ENCODE measurements around the gene TACC2. TPM values are rescaled to one million over a fixed set of nuclear protein-coding genes. Genes with fewer than 3 reads are reported as not detected.

The TACC2 gene
- total RNA-seq, 1 donor from 2014 or later: 56.6 TPM

- no peak overlapping the region for H3K4me3 Mint-ChIP-seq (ENCODE audit: unreplicated experiment)
- DNase-seq (ENCODE audit: low spot score): no peak
- no peaks in the 10 kb centered on the region for H3K27me3 Mint-ChIP-seq (ENCODE audit: low read depth)
- H3K27ac Mint-ChIP-seq (ENCODE audit: unreplicated experiment): no peak overlapping the region
- no peaks in the 10 kb centered on the region for H3K9me3 Mint-ChIP-seq (ENCODE audit: low read depth)
- no peak for TF ChIP-seq CTCF (IDR thresholded peaks at IDR 0.05)
- peaks cover 6% of the 10 kb centered on the region for H3K36me3 Mint-ChIP-seq (ENCODE audit: low read depth)
- peaks cover 15% of the 10 kb centered on the region for H3K4me1 Mint-ChIP-seq (ENCODE audit: low read depth)
Measured at GRCh38 chr10:122191936-122192541, 203.1 kb downstream of the TACC2 start.

DNA sequence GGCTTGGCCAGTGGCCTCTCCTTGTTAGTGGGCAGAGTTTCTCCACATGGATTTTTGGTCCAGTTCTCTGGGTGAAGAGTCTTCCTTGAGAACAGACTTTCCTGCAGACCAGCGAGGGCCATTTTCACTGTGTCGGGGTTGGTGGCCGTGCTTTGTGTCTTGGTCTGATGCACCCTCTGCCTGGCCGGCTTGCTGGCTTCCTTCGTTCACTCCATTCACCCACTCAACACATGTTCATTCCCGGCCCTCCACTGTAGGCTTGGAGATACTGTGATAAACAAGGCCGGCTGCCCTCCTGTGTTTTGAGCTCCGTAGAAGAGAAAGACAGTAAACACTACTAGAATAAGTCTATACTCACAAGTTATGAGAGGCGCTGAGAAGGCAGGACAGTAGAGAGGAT, 205.3 kb downstream of the TACC2 start:
- no peak for TF ChIP-seq CTCF (IDR thresholded peaks at IDR 0.05)
- Mint-ChIP-seq H3K4me1 (ENCODE audit: low read depth) (peaks cover 9% of the 10 kb centered on the region), H3K27ac (ENCODE audit: unreplicated experiment) (no peak overlapping the region), H3K36me3 (ENCODE audit: low read depth) (peaks cover 8% of the 10 kb centered on the region), H3K27me3 (ENCODE audit: low read depth) (no peaks in the 10 kb centered on the region), H3K4me3 (ENCODE audit: unreplicated experiment) (no peak overlapping the region), H3K9me3 (ENCODE audit: low read depth) (no peaks in the 10 kb centered on the region)
- no peak for DNase-seq (ENCODE audit: low spot score)

DNA sequence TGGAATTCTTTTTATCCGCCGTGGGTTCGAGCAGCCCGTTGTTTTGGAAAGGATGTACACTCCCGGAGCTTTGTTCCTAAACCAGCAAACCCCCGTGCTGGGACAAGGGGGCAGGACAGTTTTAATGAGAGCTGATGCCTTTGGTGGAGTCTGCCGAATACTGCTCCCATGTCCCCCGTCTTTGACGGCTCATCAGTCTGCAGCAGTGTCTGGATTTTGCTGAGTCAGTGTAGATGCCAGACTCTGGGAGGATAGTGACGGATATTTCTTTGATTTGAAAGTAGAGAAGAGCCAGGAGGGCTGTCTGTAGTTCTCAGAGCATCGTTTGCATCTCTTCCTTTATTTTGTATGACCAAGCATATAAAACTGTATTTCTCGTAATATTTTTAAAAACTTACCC, 207.3 kb downstream of the TACC2 start:
- Mint-ChIP-seq H3K4me3 (ENCODE audit: unreplicated experiment) (no peak overlapping the region), H3K27me3 (ENCODE audit: low read depth) (no peaks in the 10 kb centered on the region), H3K36me3 (ENCODE audit: low read depth) (peaks cover 14% of the 10 kb centered on the region), H3K9me3 (ENCODE audit: low read depth) (no peaks in the 10 kb centered on the region), H3K27ac (ENCODE audit: unreplicated experiment) (peak overlapping the region; percentile 51), H3K4me1 (ENCODE audit: low read depth) (peaks cover 9% of the 10 kb centered on the region)
- DNase-seq (ENCODE audit: low spot score): no peak
- no peak for TF ChIP-seq CTCF (IDR thresholded peaks at IDR 0.05)

DNA sequence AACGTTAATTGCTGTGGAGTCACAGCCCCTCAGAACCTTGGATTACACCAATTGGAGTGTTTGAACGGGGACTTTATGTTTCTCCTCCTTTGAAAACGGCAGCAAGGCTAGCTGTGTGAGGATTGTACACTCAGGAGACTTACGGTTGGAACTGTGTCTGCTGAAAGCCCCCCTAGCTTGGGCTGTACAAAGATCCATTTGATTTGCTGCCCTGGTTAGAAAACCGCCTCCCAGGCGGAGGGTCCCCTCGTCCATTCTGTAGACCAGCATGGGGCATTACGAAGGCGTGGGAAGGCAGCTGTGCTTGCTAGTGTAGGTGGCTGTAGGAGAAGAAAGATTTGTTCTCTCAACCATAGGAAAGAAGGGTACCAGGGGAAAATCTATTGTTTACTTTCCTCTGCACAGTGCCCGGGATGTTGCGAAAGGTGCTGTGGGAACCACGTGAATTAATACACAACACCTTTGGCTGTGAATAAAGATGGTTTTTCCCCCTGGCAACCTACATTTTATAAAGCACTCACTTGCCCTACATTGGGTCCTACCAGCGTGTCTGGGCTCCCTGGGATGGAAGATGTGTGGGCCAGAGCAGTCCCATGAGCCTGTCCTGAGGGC, 208.8 kb downstream of the TACC2 start:
- H3K4me1 Mint-ChIP-seq (ENCODE audit: low read depth): peaks cover 3% of the 10 kb centered on the region
- no peak for DNase-seq (ENCODE audit: low spot score)
- H3K4me3 Mint-ChIP-seq (ENCODE audit: unreplicated experiment): no peak overlapping the region
- peaks cover 15% of the 10 kb centered on the region for H3K36me3 Mint-ChIP-seq (ENCODE audit: low read depth)
- TF ChIP-seq CTCF (IDR thresholded peaks at IDR 0.05): no peak
- H3K27me3 Mint-ChIP-seq (ENCODE audit: low read depth): no peaks in the 10 kb centered on the region
- H3K27ac Mint-ChIP-seq (ENCODE audit: unreplicated experiment): peak overlapping the region; percentile 53
- H3K9me3 Mint-ChIP-seq (ENCODE audit: low read depth): no peaks in the 10 kb centered on the region

DNA sequence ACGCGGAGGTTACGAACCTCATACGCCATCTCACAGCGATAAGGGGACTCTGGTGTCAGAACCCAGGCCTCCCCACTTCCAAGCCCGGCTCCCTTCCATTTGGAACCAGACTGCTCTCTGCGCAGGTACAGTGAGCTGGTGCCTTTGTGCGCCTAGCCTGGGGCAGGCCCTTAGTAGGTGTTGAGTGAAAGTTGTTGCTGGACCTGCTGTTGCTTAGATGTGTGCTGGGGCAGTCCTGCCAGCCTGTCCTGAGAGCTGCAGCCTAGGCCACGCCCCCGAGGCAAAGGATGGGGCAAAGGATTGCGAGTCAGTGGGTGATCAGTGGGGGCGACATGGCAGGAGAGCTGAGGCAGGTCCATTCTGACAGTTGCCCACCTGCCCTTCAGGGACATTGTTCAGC, 209.7 kb downstream of the TACC2 start:
- H3K4me1 Mint-ChIP-seq (ENCODE audit: low read depth): peaks cover 3% of the 10 kb centered on the region
- no peaks in the 10 kb centered on the region for H3K27me3 Mint-ChIP-seq (ENCODE audit: low read depth)
- no peak for DNase-seq (ENCODE audit: low spot score)
- no peak overlapping the region for H3K27ac Mint-ChIP-seq (ENCODE audit: unreplicated experiment)
- no peak for TF ChIP-seq CTCF (IDR thresholded peaks at IDR 0.05)
- H3K4me3 Mint-ChIP-seq (ENCODE audit: unreplicated experiment): no peak overlapping the region
- H3K36me3 Mint-ChIP-seq (ENCODE audit: low read depth): peaks cover 15% of the 10 kb centered on the region
- H3K9me3 Mint-ChIP-seq (ENCODE audit: low read depth): no peaks in the 10 kb centered on the region

Measured in chondrocyte (in vitro differentiated cells).